Loucy (cell line): ENCODE measurements around the gene BMP4.

Experiments used
- H2AFZ ChIP-seq: fragments of 200-600 bp; sonication (generic); 2 replicates; pipeline ENCODE4 v1.6.0; 2016; ENCODE audit warnings: antibody characterized with exemption, mild to moderate bottlenecking, low read length, moderate library complexity
- H3F3A ChIP-seq: fragments of 200-600 bp; 2 replicates; pipeline ENCODE4 v1.6.0; 2016; ENCODE audit warnings: antibody characterized with exemption, low read depth, mild to moderate bottlenecking
- H3K27me3 ChIP-seq: fragments of 200-600 bp; sonication (generic); 2 replicates; pipeline ENCODE4 v1.6.1; 2014; ENCODE audit warnings: low read length, mild to moderate bottlenecking; ENCODE audit not compliant: insufficient read depth, poor library complexity, severe bottlenecking
- H3K36me3 ChIP-seq: fragments of 200-600 bp; sonication (generic); 2 replicates; pipeline ENCODE4 v1.6.1; 2016; ENCODE audit warnings: low read length; ENCODE audit not compliant: insufficient read depth
- H3K4me1 ChIP-seq: fragments of 200-600 bp; sonication (generic); 2 replicates; pipeline ENCODE4 v1.5.1; 2014; ENCODE audit warnings: low read length, mild to moderate bottlenecking; ENCODE audit not compliant: insufficient read depth, poor library complexity, severe bottlenecking
- H3K4me2 ChIP-seq: fragments of 200-600 bp; sonication (generic); 2 replicates; pipeline ENCODE4 v1.6.0; 2014; ENCODE audit warnings: antibody characterized with exemption, low read length, low read depth, mild to moderate bottlenecking; ENCODE audit not compliant: poor library complexity, severe bottlenecking
- H3K4me3 ChIP-seq: fragments of 200-600 bp; sonication (generic); 2 replicates; pipeline ENCODE4 v1.5.1; 2014; ENCODE audit warnings: low read length, mild to moderate bottlenecking, mixed read lengths; ENCODE audit not compliant: poor library complexity, severe bottlenecking
- H3K79me2 ChIP-seq: fragments of 200-600 bp; sonication (generic); 2 replicates; pipeline ENCODE4 v1.6.1; 2014; ENCODE audit warnings: low read length; ENCODE audit not compliant: insufficient read depth
- H3K9ac ChIP-seq: fragments of 200-600 bp; sonication (generic); 2 replicates; pipeline ENCODE4 v1.6.0; 2014; ENCODE audit warnings: mild to moderate bottlenecking, low read depth, low read length, moderate library complexity; ENCODE audit not compliant: poor library complexity, severe bottlenecking
- H3K9me2 ChIP-seq: fragments of 200-600 bp; sonication (generic); replicated peaks from 2 replicates; pipeline ENCODE4 v1.6.1; 2016; ENCODE audit warnings: low read depth, low read length, mixed read lengths
- H3K9me3 ChIP-seq: fragments of 200-600 bp; sonication (generic); 2 replicates; pipeline ENCODE4 v1.6.1; 2014; ENCODE audit warnings: mild to moderate bottlenecking, antibody characterized with exemption, low read length, low read depth; ENCODE audit not compliant: insufficient read depth
- H4K20me1 ChIP-seq: fragments of 200-600 bp; sonication (generic); 2 replicates; pipeline ENCODE4 v1.6.0; 2014; ENCODE audit warnings: antibody characterized with exemption, low read length, mild to moderate bottlenecking; ENCODE audit not compliant: insufficient read depth, poor library complexity, severe bottlenecking
- EZH2phosphoT487 ChIP-seq: fragments of 200-600 bp; IDR thresholded peaks from 2 replicates; pipeline ENCODE4 v1.6.1; 2018; ENCODE audit warnings: antibody characterized with exemption, mild to moderate bottlenecking, moderate library complexity, borderline replicate concordance
- TF ChIP-seq, protein P1 (sequence below): fragments of 200-600 bp; sonication (generic); conservative IDR thresholded peaks from 2 replicates; pipeline ENCODE4 v1.5.1; 2014; ENCODE audit warnings: mild to moderate bottlenecking, antibody characterized with exemption, low read length

BMP4 gene

DNA sequence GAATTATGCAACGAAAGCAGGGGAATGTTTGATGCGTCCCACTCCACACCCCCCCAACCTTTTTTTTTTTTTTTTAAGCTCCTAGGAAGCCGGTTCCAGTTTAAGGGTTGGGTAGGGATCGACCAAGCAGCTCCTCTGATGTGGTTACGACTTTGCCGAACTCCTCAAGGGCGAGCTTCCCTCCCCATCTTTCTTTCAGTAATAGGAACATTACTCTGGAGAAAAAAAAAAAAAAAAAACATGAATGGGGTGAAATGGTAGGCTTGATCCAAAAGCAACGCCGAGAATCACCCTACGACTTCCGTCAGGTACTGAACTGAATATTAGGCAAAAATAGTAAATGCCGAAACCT is 9.6 kb downstream of the BMP4 start:
- no peak overlapping the region for H2AFZ ChIP-seq
- no peaks in the 10 kb centered on the region for H3K9me2 ChIP-seq
- H3K9me3 ChIP-seq, result no peaks in the 10 kb centered on the region
- H3K79me2 ChIP-seq, result no peaks in the 10 kb centered on the region
- no peak overlapping the region for H3K4me3 ChIP-seq
- TF ChIP-seq EZH2phosphoT487, result no peak
- TF ChIP-seq, protein P1, sequence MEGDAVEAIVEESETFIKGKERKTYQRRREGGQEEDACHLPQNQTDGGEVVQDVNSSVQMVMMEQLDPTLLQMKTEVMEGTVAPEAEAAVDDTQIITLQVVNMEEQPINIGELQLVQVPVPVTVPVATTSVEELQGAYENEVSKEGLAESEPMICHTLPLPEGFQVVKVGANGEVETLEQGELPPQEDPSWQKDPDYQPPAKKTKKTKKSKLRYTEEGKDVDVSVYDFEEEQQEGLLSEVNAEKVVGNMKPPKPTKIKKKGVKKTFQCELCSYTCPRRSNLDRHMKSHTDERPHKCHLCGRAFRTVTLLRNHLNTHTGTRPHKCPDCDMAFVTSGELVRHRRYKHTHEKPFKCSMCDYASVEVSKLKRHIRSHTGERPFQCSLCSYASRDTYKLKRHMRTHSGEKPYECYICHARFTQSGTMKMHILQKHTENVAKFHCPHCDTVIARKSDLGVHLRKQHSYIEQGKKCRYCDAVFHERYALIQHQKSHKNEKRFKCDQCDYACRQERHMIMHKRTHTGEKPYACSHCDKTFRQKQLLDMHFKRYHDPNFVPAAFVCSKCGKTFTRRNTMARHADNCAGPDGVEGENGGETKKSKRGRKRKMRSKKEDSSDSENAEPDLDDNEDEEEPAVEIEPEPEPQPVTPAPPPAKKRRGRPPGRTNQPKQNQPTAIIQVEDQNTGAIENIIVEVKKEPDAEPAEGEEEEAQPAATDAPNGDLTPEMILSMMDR, result no peak
- no peak overlapping the region for H3K4me2 ChIP-seq
- H3K9ac ChIP-seq, result no peak overlapping the region
- no peaks in the 10 kb centered on the region for H3K36me3 ChIP-seq
- H4K20me1 ChIP-seq, result no peaks in the 10 kb centered on the region
- H3K27me3 ChIP-seq, result no peaks in the 10 kb centered on the region
- no peaks in the 10 kb centered on the region for H3K4me1 ChIP-seq
- no peaks in the 10 kb centered on the region for H3F3A ChIP-seq

DNA sequence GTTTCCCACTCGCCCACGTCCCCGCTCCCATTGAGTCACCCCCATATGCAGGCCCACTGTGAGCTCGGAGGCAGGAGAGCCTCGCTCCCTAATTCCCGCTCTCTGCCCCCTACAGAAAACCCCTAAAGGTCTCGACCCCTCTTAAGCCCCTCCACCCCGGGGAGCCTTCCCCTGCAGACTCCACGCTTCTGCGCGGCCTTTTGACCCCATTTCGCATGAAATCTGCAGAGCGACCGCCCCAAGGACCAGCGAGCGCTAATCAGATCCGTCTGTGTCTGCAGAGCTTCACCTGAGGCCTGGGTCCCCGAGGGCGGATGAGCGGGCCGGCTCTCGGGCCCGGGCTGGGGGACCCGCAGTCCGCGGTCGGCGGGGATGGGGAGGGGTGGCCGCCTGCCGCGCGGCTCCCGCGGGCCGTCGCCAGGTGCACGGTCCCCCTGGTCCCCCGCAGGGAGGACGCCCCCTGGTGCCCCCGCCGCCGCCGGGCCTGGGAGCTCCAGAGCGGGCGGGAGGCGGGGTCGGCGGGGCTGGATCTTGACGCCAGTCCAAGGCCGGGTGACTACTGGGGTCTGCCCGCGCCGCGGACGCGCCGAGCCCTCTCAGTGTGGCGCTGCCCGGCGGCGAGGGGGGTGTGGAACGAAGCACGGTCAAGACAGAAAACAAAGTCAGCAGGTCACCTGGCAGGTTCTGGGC is 10.1 kb downstream of the BMP4 start:
- no peaks in the 10 kb centered on the region for H3K9me2 ChIP-seq
- no peaks in the 10 kb centered on the region for H3K36me3 ChIP-seq
- no peak overlapping the region for H3K4me2 ChIP-seq
- no peak overlapping the region for H2AFZ ChIP-seq
- no peak overlapping the region for H3K9ac ChIP-seq
- no peaks in the 10 kb centered on the region for H3K9me3 ChIP-seq
- H3K4me3 ChIP-seq, result no peak overlapping the region
- no peaks in the 10 kb centered on the region for H3K27me3 ChIP-seq
- no peaks in the 10 kb centered on the region for H3F3A ChIP-seq
- H4K20me1 ChIP-seq, result no peaks in the 10 kb centered on the region
- no peaks in the 10 kb centered on the region for H3K79me2 ChIP-seq
- TF ChIP-seq, protein P1, result no peak
- no peak for TF ChIP-seq EZH2phosphoT487
- no peaks in the 10 kb centered on the region for H3K4me1 ChIP-seq

DNA sequence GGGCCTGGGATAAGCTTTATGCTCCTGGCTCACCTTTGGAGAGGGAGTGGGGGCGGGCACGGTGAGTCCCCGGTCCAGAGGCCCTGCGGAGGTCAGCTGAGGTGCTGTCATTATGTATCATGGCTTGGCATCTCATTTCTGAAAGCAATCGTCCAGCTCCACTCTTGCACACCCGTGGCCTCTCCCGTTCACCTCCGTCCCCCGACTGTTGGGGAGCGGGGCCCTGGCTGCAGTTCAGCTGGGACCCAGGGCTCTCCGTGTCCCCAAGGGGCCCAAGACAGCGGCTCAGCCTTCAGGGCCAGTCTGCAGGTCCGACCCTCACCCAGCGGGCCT is 10.6 kb downstream of the BMP4 start:
- Histone ChIP-seq H3K79me2 (no peaks in the 10 kb centered on the region), H3K27me3 (no peaks in the 10 kb centered on the region), H3K36me3 (no peaks in the 10 kb centered on the region), H2AFZ (no peak overlapping the region), H3K9me3 (no peaks in the 10 kb centered on the region), H3K9ac (no peak overlapping the region), H3K4me3 (no peak overlapping the region), H3K4me1 (no peaks in the 10 kb centered on the region), H3K4me2 (no peak overlapping the region), H3F3A (no peaks in the 10 kb centered on the region), H4K20me1 (no peaks in the 10 kb centered on the region), H3K9me2 (no peaks in the 10 kb centered on the region)
- TF ChIP-seq, protein P1, result no peak
- no peak for TF ChIP-seq EZH2phosphoT487
